LoVo (cell line): ENCODE data around the gene GIMAP6.
"Not testable (repeated sequence)": the region's sequence is repeated elsewhere in the genome, so short reads cannot be mapped to it uniquely, and the experiment has no call there.

Source experiments
- DNase-seq: peaks from one replicate; pipeline ENCODE4 v3.0.0-alpha.2; 2016; ENCODE audit warnings: low spot score

The GIMAP6 gene

DNA sequence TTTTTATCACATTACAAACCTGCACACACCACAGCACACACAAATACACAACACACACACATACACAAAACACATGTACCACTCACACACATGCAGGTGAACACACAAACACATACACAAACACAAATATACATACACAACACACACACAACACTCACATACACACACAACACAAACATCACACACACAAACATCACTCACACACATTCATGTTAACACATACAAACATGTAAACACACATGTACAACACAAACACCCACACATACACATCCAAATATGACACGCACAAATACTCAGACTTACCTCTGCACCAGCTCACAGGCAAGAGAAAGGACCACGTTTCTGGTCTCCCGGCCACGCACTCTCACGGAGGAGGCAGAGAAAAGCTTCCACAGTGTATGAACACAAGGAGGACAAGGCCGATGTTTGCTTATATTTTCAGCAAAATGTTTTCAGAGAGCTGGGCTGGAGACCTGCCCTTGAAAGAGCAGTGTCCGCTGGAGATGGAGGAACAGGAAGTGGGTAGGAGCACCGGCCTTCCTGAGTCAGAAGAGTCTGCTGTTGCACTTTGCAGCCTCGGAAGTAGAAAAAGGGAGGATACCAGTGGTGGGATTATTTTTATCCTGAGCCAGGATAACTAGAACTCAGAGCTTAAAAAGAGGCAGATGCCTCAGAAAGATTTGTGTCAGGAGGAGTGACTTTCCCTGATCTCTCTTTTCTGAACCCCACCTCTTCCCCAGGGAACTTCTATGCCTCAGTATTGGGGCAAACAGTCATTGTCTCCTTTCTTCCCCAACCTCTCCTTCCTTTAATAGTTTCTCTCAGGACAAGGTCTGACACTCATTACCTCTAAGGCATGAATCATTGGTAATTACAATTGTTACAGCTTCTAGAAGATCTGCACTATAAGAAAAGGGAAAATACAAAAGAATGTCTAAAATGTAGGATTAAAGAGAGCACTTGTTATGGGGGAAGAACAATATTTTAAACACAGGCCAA, at the start of gene GIMAP6:
Gene GIMAP6, minus strand, starts transcription at position 520 of the 999 bp plus-strand sequence. CDS start 2,243 bp downstream, outside the sequence.
- DNase-seq, result no peak

DNA sequence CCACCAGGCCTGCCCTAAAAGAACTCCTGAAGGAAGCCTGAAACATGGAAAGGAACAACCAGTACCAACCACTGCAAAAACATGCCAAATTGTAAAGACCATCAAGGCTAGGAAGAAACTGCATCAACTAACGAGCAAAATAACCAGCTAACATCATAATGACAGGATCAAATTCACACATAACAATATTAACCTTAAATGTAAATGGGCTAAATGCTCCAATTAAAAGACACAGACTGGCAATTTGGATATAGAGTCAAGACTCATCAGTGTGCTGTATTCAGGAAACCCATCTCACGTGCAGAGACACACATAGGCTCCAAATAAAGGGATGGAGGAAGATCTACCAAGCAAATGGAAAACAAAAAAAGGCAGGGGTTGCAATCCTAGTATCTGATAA, 48.2 kb upstream of the GIMAP6 start:
- not testable (repeated sequence) for DNase-seq

DNA sequence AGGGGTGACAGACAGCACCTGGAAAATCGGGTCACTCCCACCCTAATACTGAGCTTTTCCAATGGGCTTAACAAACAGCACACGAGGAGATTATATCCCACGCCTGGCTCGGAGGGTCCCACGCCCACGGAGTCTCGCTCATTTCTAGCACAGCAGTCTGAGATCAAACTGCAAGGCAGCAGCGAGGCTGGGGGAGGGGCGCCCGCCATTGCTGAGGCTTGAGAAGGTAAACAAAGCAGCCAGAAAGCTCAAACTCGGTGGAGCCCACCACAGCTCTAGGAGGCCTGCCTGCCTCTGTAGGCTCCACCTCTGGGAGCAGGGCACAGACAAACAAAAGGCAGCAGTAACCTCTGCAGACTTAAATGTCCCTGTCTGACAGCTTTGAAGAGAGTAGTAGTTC, 46.4 kb upstream of the GIMAP6 start:
- DNase-seq, result not testable (repeated sequence)

- not testable (repeated sequence) for DNase-seq
These were observed 44.7 kb upstream of the GIMAP6 start for GRCh38 chr7:150676854-150677253.

DNA sequence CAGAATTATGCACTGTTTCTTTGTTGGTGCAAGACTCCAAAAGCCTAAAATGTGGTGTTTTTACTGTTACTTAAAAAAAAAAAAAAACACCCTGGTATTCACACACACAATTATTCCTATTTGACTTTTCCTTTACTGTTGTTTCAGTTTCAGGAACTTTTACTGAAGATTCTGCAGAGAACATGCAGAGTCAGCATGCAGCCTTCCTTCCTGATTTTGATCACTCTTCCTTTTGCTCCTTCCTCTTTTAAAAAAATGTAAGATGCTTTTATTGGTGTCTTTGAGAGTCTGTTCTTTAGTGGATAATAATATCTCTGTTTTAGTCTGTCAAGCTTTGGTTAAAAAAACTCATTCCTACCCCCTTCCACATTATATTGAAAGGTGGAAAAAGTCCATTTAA, 44.1 kb upstream of the GIMAP6 start:
- not testable (repeated sequence) for DNase-seq

DNA sequence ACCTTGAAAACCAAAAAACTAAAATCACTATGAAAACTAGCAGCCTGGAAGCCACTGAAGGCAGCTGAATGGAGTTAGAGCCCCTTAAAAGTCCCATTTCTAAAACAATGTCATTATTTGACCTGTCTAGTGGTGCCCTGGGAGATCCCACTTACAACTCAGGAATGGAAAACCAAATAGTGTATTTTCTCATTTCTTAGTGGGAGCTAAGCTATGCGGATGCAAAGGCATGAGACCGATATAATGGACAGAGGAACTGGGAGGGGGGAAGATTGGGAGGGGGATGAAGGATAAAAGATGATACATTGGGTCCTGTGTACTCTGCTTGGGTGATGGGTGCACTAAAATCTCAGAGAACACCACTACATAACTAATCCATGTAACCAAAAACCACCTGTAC, 43.5 kb upstream of the GIMAP6 start:
- DNase-seq, result no peak

GRCh38 chr7:150671798-150672585, 39.8 kb upstream of the GIMAP6 start:
- not testable (repeated sequence) for DNase-seq

- no peak for DNase-seq
These were observed 36.8 kb upstream of the GIMAP6 start for GRCh38 chr7:150668977-150669376.

DNA sequence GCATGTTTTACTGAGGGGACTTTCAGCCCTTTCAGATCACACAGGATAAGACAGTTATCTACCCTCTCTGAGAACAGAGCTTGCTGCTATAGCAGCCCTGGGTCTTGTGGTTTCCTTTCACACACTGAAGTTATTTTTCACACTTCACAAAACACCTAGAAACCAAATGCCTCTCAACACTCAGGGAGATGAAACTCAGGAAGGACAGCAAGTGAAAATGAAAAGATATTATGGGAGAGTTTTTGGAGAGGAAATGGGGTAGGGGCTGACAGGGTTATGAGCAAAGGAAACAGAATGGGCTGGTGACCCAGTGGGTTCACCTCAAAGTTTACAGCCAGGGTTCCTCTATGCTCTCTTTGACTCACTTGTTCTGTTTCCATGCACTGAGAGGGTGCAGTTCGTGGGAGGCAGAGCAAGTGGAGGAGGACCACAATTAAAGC, 36.3 kb upstream of the GIMAP6 start:
- no peak for DNase-seq

DNA sequence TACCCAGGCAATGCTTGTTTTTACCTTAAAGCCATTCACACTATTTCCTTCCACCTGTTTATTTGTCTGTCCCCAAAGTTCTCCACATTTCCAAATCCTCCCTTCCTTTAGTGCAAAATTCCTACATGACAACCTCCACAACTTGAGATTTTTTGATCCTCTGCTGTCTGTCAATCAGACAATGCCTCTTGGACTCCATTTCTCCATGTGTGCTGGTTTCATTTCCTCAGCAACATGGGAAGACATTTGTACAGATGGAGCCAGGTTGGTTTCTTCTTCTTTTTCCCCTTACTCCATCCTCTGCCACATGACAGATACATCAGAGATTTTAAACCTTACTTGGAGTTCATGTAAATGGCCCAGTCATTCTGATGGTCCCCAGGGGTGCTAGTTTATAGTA, 34.2 kb upstream of the GIMAP6 start:
- DNase-seq, result no peak

- DNase-seq, result no peak
These were observed 33.7 kb upstream of the GIMAP6 start for GRCh38 chr7:150665896-150666295.

GRCh38 chr7:150665089-150665748, 33.0 kb upstream of the GIMAP6 start:
- no peak for DNase-seq

- no peak for DNase-seq
These were observed 31.8 kb upstream of the GIMAP6 start for GRCh38 chr7:150663802-150664494.

- DNase-seq, result not testable (repeated sequence)
These were observed 30.6 kb upstream of the GIMAP6 start for GRCh38 chr7:150662821-150663220.

DNA sequence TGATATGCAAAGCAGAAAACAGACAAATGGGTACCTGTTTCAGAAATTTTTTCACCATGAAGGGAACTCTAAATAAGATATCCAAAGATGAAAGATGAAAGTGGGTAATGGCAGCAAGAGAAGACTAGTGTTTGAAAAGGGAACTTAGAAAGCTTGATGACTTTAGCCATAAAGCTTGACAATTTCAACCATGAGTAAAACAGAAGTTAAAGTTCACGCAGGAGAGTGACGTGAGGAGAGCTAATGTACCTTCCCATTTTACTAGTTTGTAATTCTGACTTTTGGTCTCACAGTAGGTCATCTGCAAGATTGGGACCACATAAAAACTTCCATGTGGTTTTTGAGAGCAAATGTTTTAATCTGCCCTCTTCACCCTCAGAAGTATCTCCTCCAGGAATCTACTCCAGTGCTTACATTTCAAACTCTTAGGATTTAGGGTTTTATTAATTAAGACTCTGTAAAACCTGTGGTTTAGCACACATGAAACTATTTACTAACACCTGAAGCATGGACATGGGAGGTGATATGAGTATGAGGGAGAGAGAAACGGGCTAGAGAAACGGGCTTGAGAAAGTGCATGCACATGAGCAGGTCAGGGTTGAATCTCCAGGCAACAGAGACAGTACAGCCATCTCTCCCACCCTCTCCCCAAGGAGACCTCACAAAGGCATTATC, 28.9 kb upstream of the GIMAP6 start:
- DNase-seq, result no peak

DNA sequence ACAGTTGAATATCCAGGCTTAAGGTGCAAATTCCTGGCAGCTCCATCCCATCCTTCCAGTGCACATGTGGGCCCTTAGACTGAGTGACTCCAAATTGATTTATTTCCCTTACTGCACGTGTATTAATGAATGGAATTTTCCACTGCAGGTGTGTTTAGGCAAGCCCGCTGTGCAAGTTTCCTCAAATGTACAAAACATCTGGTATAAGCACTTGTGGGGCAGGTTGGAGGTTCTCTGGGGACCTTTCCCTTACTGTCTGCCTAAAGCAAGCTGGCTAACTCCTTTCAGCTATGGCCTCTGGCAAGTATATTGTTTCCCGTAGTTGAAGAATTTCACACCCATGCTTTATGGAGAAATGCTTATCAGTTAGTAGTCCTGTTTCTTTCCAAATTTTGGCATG, 25.3 kb upstream of the GIMAP6 start:
- no peak for DNase-seq

- DNase-seq, result no peak
These were observed 23.9 kb upstream of the GIMAP6 start for GRCh38 chr7:150656047-150656446.

DNA sequence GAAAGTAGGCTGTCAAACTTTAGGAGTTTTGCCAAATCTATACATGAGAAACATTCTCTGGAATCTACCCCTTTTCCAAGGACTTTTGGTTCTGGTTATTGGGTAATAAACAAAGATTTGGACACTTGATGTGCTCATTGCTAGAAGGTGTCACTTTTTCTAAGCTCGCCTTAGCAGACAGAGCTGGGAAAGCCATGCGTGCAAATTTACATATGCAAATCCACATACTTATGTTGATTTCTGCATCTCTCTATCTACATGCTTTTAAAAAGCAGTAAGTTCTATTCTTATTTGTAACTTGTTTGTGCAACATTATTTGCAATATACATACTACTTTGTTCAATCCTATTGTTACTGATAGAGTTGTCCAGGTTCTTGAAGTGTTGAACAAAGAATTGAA, 22.5 kb upstream of the GIMAP6 start:
- DNase-seq, result no peak

DNA sequence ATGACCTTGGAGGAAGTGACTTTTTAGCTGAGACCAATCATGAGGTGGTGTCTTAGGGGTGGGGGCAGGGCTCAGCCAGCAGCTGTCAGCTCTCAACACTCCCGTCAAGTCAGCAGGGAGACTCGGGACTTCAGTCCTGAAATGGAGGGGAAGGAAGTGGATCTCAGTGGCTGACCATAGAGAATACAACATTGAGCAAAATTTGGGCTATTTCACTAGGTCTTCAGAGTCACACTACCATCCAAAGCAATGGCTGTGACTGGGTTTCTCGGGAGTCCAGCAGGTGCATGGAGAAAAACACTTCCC, 16.8 kb upstream of the GIMAP6 start:
- no peak for DNase-seq

DNA sequence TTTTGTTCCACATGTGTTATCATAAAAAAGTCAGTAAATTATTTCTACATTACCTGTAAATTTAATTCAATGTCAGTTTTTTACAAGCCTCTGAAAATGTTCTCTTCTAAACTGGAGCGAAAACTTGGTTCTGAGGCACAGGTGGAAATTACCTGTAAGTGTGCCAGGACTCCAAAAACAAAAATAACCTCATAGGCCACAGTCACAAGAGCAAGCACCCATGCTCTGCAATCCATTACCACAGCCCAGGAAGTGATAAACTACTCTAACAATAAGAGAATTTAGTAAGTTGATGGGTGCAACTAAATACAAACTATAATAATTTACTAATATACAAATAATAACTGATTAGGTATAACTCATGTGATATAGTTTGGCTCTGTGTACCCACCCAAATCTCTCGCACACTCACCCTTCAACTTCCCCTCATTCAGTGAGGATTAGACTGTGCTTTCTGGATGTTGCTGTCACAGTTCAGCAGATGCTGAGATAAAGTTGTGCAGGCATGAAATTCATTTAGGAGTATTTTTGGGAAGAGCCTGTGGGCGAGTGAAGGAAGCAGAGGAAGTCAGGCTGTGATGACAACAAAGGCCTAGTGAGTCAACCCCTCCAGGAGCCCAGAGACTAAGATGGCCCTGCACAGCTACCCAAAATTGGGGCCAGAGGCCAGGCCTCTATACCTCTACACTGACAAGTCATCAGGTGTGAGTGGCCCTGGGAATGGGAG, 16.3 kb upstream of the GIMAP6 start:
- DNase-seq, result no peak
